ENCODE measurements around the gene LYSET. TPM values are rescaled to one million over a fixed set of nuclear protein-coding genes. Genes with fewer than 3 reads are reported as not detected.

Gene LYSET
- total and polyA plus RNA-seq, 10 of the 15 experiments (the other 5 are each of a cell fraction or from before 2014, with no cell fraction given), result 11.9 to 34.5 (median 21.2) TPM

- TF ChIP-seq KAT2A (conservative IDR thresholded peaks at IDR 0.05; ENCODE audit: control insufficient read depth, low read depth, low read length) (no peak), ZNF622 (IDR thresholded peaks at IDR 0.05) (no peak), ZNF592 (IDR thresholded peaks at IDR 0.05) (0 out of 2 replicates have a peak, but pooled peaks have one; percentile 40), ZSCAN29 (IDR thresholded peaks at IDR 0.05) (no peak), MLLT1 (IDR thresholded peaks at IDR 0.05) (no peak), MAX (IDR thresholded peaks at IDR 0.05; ENCODE audit: low read depth, low read length) (0 out of 2 replicates have a peak, but pooled peaks have one; percentile 15), EP300 (IDR thresholded peaks at IDR 0.05; ENCODE audit: borderline replicate concordance in 1 of 2, control insufficient read depth in 1 of 2, low read depth in 2 of 2, low read length in 2 of 2) (no peak), POU2F2 (IDR thresholded peaks at IDR 0.05; ENCODE audit: borderline replicate concordance, low read depth, low read length) (no peak; the same call in 2 of the 3 replicates), HDAC2 (IDR thresholded peaks at IDR 0.05) (no peak), STAT1 (conservative IDR thresholded peaks at IDR 0.05) (peak; percentile 93), BMI1 (IDR thresholded peaks at IDR 0.05; ENCODE audit: borderline replicate concordance) (no peak), NFYB (IDR thresholded peaks at IDR 0.05; ENCODE audit: insufficient read depth, low read depth, low read length) (no peak), MYB (IDR thresholded peaks at IDR 0.05; ENCODE audit: borderline replicate concordance, low read depth, low read length) (no peak), RCOR1 (conservative IDR thresholded peaks at IDR 0.05; ENCODE audit: low read depth, low read length) (no peak; the same call in 1 of the 2 replicates), CREM (IDR thresholded peaks at IDR 0.05; ENCODE audit: low read depth) (peak; percentile 31; the same call in 1 of the 2 replicates), BACH1 (IDR thresholded peaks at IDR 0.05; ENCODE audit: borderline replicate concordance) (peak; percentile 50; the same call in 1 of the 2 replicates), SREBF2 (IDR thresholded peaks at IDR 0.05; ENCODE audit: low read length) (no peak), SREBF1 (IDR thresholded peaks at IDR 0.05; ENCODE audit: low read length) (no peak), GATAD2B (conservative IDR thresholded peaks at IDR 0.05; ENCODE audit: low read depth) (peak; percentile 95), NRF1 (conservative IDR thresholded peaks at IDR 0.05; ENCODE audit: low read depth, low read length) (no peak), CBX3 (IDR thresholded peaks at IDR 0.05; ENCODE audit: borderline replicate concordance, low read depth) (no peak), RAD21 (IDR thresholded peaks at IDR 0.05; ENCODE audit: insufficient read depth, low read depth, low read length) (0 out of 2 replicates have a peak, but pooled peaks have one; percentile 24), POLR2AphosphoS2 (IDR thresholded peaks at IDR 0.05; ENCODE audit: low read depth, low read length) (peak; percentile 66; the same call in 1 of the 2 replicates), YBX1 (IDR thresholded peaks at IDR 0.05) (no peak), TCF12 (IDR thresholded peaks at IDR 0.05; ENCODE audit: low read depth, low read length) (no peak; the same call in 1 of the 2 replicates), IKZF2 (IDR thresholded peaks at IDR 0.05) (no peak)
These were observed at the start of gene LYSET, which contains the start of gene MOAP1 (continued) for GRCh38 chr14:93184391-93185348.
